Mesothelial cell of epicardium (in vitro differentiated cells): ENCODE results near the gene CCT6B. TPM values are rescaled to one million over a fixed set of nuclear protein-coding genes. Genes with fewer than 3 reads are reported as not detected.
A peak's percentile ranks its signal among the peaks of the same experiment; 100 is the strongest.

Experiments used
- DNase-seq, 2 experiments: peaks; one replicate each; pipeline ENCODE4 v3.0.0; 2021; ENCODE audit warnings: low spot score in 2 of 2; ENCODE audit not compliant: unreplicated experiment in 2 of 2
- H3K27ac Mint-ChIP-seq: 2 replicates; pipeline ENCODE4 v1.8.0; 2021; ENCODE audit warnings: mixed read lengths
- H3K27me3 Mint-ChIP-seq: 2 replicates; pipeline ENCODE4 v1.8.0; 2021; ENCODE audit warnings: low read depth, mixed read lengths
- H3K36me3 Mint-ChIP-seq: 2 replicates; pipeline ENCODE4 v1.8.0; 2021; ENCODE audit warnings: mixed read lengths
- H3K4me1 Mint-ChIP-seq: 2 replicates; pipeline ENCODE4 v1.8.0; 2021; ENCODE audit warnings: mixed read lengths
- H3K4me3 Mint-ChIP-seq: 2 replicates; pipeline ENCODE4 v1.8.0; 2021; ENCODE audit warnings: mild to moderate bottlenecking, moderate library complexity, mixed read lengths
- H3K9me3 Mint-ChIP-seq: 2 replicates; pipeline ENCODE4 v1.8.0; 2021; ENCODE audit warnings: mixed read lengths
- total RNA-seq: library from RNA; stranded (reverse); gene quantifications from 3 replicates; pipeline ENCODE4 v1.2.1, GENCODE V29; 2021
- TF ChIP-seq, protein P1 (sequence below): fragments of 200-600 bp; sonication (generic); IDR thresholded peaks from one replicate; pipeline ENCODE4 v1.5.0; 2021; ENCODE audit warnings: antibody characterized with exemption; ENCODE audit not compliant: unreplicated experiment

Gene CCT6B
- total RNA-seq, 1 donor from 2014 or later: 3.5 TPM

GRCh38 chr17:34988644-34989043 lies 27.4 kb upstream of the CCT6B start:
- no peaks in the 10 kb centered on the region for H3K27me3 Mint-ChIP-seq
- H3K4me1 Mint-ChIP-seq: peaks cover 6% of the 10 kb centered on the region
- H3K4me3 Mint-ChIP-seq: no peak overlapping the region
- no peak for DNase-seq
- TF ChIP-seq, protein P1, sequence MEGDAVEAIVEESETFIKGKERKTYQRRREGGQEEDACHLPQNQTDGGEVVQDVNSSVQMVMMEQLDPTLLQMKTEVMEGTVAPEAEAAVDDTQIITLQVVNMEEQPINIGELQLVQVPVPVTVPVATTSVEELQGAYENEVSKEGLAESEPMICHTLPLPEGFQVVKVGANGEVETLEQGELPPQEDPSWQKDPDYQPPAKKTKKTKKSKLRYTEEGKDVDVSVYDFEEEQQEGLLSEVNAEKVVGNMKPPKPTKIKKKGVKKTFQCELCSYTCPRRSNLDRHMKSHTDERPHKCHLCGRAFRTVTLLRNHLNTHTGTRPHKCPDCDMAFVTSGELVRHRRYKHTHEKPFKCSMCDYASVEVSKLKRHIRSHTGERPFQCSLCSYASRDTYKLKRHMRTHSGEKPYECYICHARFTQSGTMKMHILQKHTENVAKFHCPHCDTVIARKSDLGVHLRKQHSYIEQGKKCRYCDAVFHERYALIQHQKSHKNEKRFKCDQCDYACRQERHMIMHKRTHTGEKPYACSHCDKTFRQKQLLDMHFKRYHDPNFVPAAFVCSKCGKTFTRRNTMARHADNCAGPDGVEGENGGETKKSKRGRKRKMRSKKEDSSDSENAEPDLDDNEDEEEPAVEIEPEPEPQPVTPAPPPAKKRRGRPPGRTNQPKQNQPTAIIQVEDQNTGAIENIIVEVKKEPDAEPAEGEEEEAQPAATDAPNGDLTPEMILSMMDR: no peak
- no peak overlapping the region for H3K27ac Mint-ChIP-seq
- no peaks in the 10 kb centered on the region for H3K9me3 Mint-ChIP-seq
- peaks cover 56% of the 10 kb centered on the region for H3K36me3 Mint-ChIP-seq

GRCh38 chr17:34987232-34987631 lies 26.0 kb upstream of the CCT6B start:
- no peaks in the 10 kb centered on the region for H3K9me3 Mint-ChIP-seq
- no peaks in the 10 kb centered on the region for H3K27me3 Mint-ChIP-seq
- DNase-seq: no peak
- TF ChIP-seq, protein P1: no peak
- H3K36me3 Mint-ChIP-seq: peaks cover 44% of the 10 kb centered on the region
- no peak overlapping the region for H3K27ac Mint-ChIP-seq
- H3K4me1 Mint-ChIP-seq: peaks cover 15% of the 10 kb centered on the region
- no peak overlapping the region for H3K4me3 Mint-ChIP-seq

GRCh38 chr17:34981538-34982241 lies 20.4 kb upstream of the CCT6B start:
- H3K4me3 Mint-ChIP-seq: peak overlapping the region; percentile 82
- H3K9me3 Mint-ChIP-seq: no peaks in the 10 kb centered on the region
- TF ChIP-seq, protein P1: no peak
- H3K27ac Mint-ChIP-seq: peak overlapping the region; percentile 96
- H3K27me3 Mint-ChIP-seq: no peaks in the 10 kb centered on the region
- peaks cover 36% of the 10 kb centered on the region for H3K4me1 Mint-ChIP-seq
- peaks cover 12% of the 10 kb centered on the region for H3K36me3 Mint-ChIP-seq
- DNase-seq: no peak

GRCh38 chr17:34980681-34981537 lies 19.6 kb upstream of the CCT6B start:
- peak; percentile 64 to 69 for DNase-seq
- H3K9me3 Mint-ChIP-seq: no peaks in the 10 kb centered on the region
- H3K36me3 Mint-ChIP-seq: peaks cover 8% of the 10 kb centered on the region
- peak overlapping the region; percentile 96 for H3K27ac Mint-ChIP-seq
- no peaks in the 10 kb centered on the region for H3K27me3 Mint-ChIP-seq
- peak overlapping the region; percentile 82 for H3K4me3 Mint-ChIP-seq
- TF ChIP-seq, protein P1: no peak
- peaks cover 36% of the 10 kb centered on the region for H3K4me1 Mint-ChIP-seq

DNA sequence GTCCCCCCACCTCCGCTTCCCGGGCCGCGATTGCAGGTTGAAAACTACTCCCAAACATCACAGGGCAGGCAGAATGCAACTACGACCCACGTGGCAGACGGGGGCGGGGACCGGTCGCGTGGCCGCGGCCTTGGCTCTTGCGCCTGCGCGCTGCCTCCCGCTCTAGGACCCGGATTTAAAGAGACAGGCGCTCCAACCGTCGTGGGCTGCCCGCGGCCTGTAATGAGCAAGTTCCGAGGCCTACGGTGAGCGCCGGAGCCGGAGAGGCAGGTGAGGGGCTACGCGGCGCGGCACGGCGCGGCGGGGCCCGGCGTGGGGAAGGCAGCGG lies 19.1 kb upstream of the CCT6B start, which contains the start of gene LIG3:
TSS of gene LIG3 (plus strand) at position 160 of the 328 bp plus-strand sequence. CDS start 2,494 bp downstream, outside the sequence.
- peak within 1 kb of the TSS; percentile 88 for H3K4me3 Mint-ChIP-seq
- H3K9me3 Mint-ChIP-seq: no peaks in the 10 kb centered on the region
- H3K27ac Mint-ChIP-seq: peak within 1 kb of the TSS; percentile 99
- peak; percentile 88 to 96 for DNase-seq
- peaks cover 36% of the 10 kb centered on the region for H3K4me1 Mint-ChIP-seq
- H3K27me3 Mint-ChIP-seq: no peaks in the 10 kb centered on the region
- TF ChIP-seq, protein P1: no peak
- peaks cover 6% of the 10 kb centered on the region for H3K36me3 Mint-ChIP-seq
